Endothelial cell of umbilical vein (primary cell): ENCODE data around the gene RNF32. TPM values are rescaled to one million over a fixed set of nuclear protein-coding genes. Genes with fewer than 3 reads are reported as not detected.
"Not testable (repeated sequence)": the region's sequence is repeated elsewhere in the genome, so short reads cannot be mapped to it uniquely, and the experiment has no call there.

Source experiments
- BruUV-seq: library from RNA; stranded (reverse); fragments of 400-500 nt; replicated peaks from 2 replicates; lab custom pipeline; 2021; lab: Mats Ljungman, UMichigan
- CTCF ChIA-PET: fragments of 300-600, 350-600 bp; sonication (Branson Sonifier 250); formaldehyde crosslinking; loops from one replicate; lab custom pipeline; 2021; ENCODE audit warnings: antibody characterized with exemption, inconsistent platforms; lab: Charles Lee
- POLR2A ChIA-PET: fragments of 300-600, 350-600 bp; sonication (Branson Sonifier 250); formaldehyde crosslinking; loops from one replicate; lab custom pipeline; 2021; ENCODE audit warnings: antibody characterized with exemption, inconsistent platforms; lab: Charles Lee
- DNase-seq: peaks from one replicate; pipeline ENCODE4 v3.0.0-alpha.2; 2011; ENCODE audit warnings: low read depth, low spot score
- FAIRE-seq: peaks from 2 replicates; lab custom pipeline; 2011; peaks lifted over from hg19 to GRCh38; lab: Jason Lieb, UNC
- H2AFZ ChIP-seq: 2 replicates; pipeline ENCODE4 v1.6.0; 2012; ENCODE audit warnings: low read depth, low read length, control low read depth, inconsistent platforms
- H3K27ac ChIP-seq: 2 replicates; pipeline ENCODE4 v1.5.1; 2011; ENCODE audit warnings: low read depth, mild to moderate bottlenecking, control low read depth, low read length, moderate library complexity; ENCODE audit not compliant: insufficient read depth
- H3K27me3 ChIP-seq, 2 experiments: 2 replicates each; pipeline versions ENCODE4 v1.6.0 to v1.6.1; 2011; ENCODE audit warnings: low read length in 2 of 2, mixed read lengths in 1 of 2; ENCODE audit not compliant: control insufficient read depth in 2 of 2, insufficient read depth in 2 of 2
- H3K36me3 ChIP-seq, 2 experiments: 2 replicates in 1 of 2; 3 replicates in 1 of 2; pipeline ENCODE4 v1.5.1; 2011; ENCODE audit warnings: low read length in 2 of 2, mild to moderate bottlenecking in 1 of 2, moderate library complexity in 1 of 2; ENCODE audit not compliant: control insufficient read depth in 2 of 2, insufficient read depth in 2 of 2; ENCODE audit errors: extremely low read depth in 1 of 2
- H3K4me1 ChIP-seq: 3 replicates; pipeline ENCODE4 v1.5.1; 2011; ENCODE audit warnings: mild to moderate bottlenecking, low read length; ENCODE audit not compliant: control insufficient read depth, insufficient read depth; ENCODE audit errors: extremely low read depth
- H3K4me2 ChIP-seq: 2 replicates; pipeline ENCODE4 v1.6.1; 2011; ENCODE audit warnings: low read length, control low read depth, mixed read lengths; ENCODE audit not compliant: insufficient read depth
- H3K4me3 ChIP-seq, 3 experiments: fragments of 200-600 bp in 1 of 3; sonication (generic), shearing (Covaris generic) in 1 of 3; replicated peaks in 1 of 3; 2 replicates each; pipeline ENCODE4 v1.5.1; 2011 to 2016; ENCODE audit warnings: control low read depth in 3 of 3, low read length in 3 of 3, mild to moderate bottlenecking in 2 of 3, inconsistent platforms in 1 of 3, low read depth in 1 of 3, moderate library complexity in 1 of 3; ENCODE audit not compliant: insufficient read depth in 1 of 3
- H3K79me2 ChIP-seq: 2 replicates; pipeline ENCODE4 v1.6.0; 2012; ENCODE audit warnings: low read length, inconsistent platforms; ENCODE audit not compliant: control insufficient read depth, insufficient read depth
- H3K9ac ChIP-seq: replicated peaks from 2 replicates; pipeline ENCODE3; 2011; ENCODE audit warnings: low read length, control low read depth; ENCODE audit not compliant: insufficient read depth; ENCODE audit errors: extremely low read depth
- H3K9me1 ChIP-seq: replicated peaks from 3 replicates; pipeline ENCODE4 v1.6.0; 2011; ENCODE audit warnings: mild to moderate bottlenecking, low read length; ENCODE audit not compliant: control insufficient read depth, insufficient read depth; ENCODE audit errors: extremely low read depth
- H3K9me3 ChIP-seq: replicated peaks from 2 replicates; pipeline ENCODE4 v1.5.1; 2012; ENCODE audit warnings: low read length, inconsistent platforms; ENCODE audit not compliant: control insufficient read depth, insufficient read depth
- H4K20me1 ChIP-seq: replicated peaks from 2 replicates; pipeline ENCODE3; 2011; ENCODE audit warnings: mild to moderate bottlenecking, low read length; ENCODE audit not compliant: control insufficient read depth, insufficient read depth; ENCODE audit errors: extremely low read depth
- CTCF ChIP-seq, 2 donors: IDR thresholded peaks; 1 replicate in 1 of 2; 2 replicates in 1 of 2; pipeline ENCODE4 v1.5.1; 2011; ENCODE audit warnings: low read length in 2 of 2, mild to moderate bottlenecking in 2 of 2, moderate library complexity in 2 of 2, control low read depth in 1 of 2, inconsistent platforms in 1 of 2, low read depth in 1 of 2; ENCODE audit not compliant: insufficient read depth in 1 of 2; ENCODE audit errors: extremely low read depth in 1 of 2
- EZH2 ChIP-seq: IDR thresholded peaks from 2 replicates; pipeline ENCODE4 v1.6.1; 2012; ENCODE audit warnings: borderline replicate concordance, low read depth, mild to moderate bottlenecking, moderate library complexity, low read length, inconsistent platforms; ENCODE audit not compliant: severe bottlenecking
- FOS ChIP-seq: IDR thresholded peaks from 2 replicates; pipeline ENCODE4 v1.6.1; 2011; ENCODE audit warnings: mild to moderate bottlenecking, low read length, moderate library complexity, borderline replicate concordance; ENCODE audit not compliant: insufficient read depth
- GATA2 ChIP-seq: IDR thresholded peaks from 2 replicates; pipeline ENCODE4 v1.7.0; 2011; ENCODE audit warnings: low read depth, mild to moderate bottlenecking, moderate library complexity, mixed read lengths, low read length; ENCODE audit not compliant: insufficient read length, insufficient read depth
- JUN ChIP-seq: IDR thresholded peaks from 2 replicates; pipeline ENCODE4 v1.6.1; 2011; ENCODE audit warnings: borderline replicate concordance, low read depth; ENCODE audit not compliant: insufficient read length, insufficient read depth
- MYC ChIP-seq: IDR thresholded peaks from one replicate; pipeline ENCODE4 v1.6.1; 2011; ENCODE audit warnings: mild to moderate bottlenecking, low read depth, low read length
- POLR2A ChIP-seq: IDR thresholded peaks from 2 replicates; pipeline ENCODE4 v1.6.1; 2012; ENCODE audit warnings: low read depth, mild to moderate bottlenecking, control low read depth, low read length
- POLR2AphosphoS5 ChIP-seq: IDR thresholded peaks from 2 replicates; pipeline ENCODE4 v1.6.1; 2012; ENCODE audit warnings: low read depth, mild to moderate bottlenecking, control low read depth, low read length, moderate library complexity; ENCODE audit not compliant: insufficient read depth
- dilution Hi-C: fragments of 300-500 bp; cut with MboI; formaldehyde crosslinking; loops from one replicate; pipeline ENCODE4 v1.15.0; 2019; ENCODE audit warnings: low sequenced_read_pairs; ENCODE audit not compliant: extremely low pct_ligation_motif_present
- intact Hi-C: fragments of 100-400 bp; cut with micrococcal nuclease; formaldehyde crosslinking; loops from one replicate; pipeline ENCODE4 v1.10.0; 2022
- polyA plus RNA-seq, 4 experiments: library from polyadenylated mRNA; depleted of rRNA in 3 of 4; stranded (reverse) in 3 of 4; unstranded in 1 of 4; fragments of >200 nt; gene quantifications; 2 replicates each; pipeline versions ENCODE4 v1.2.1 to v1.2.3, GENCODE V29; 2011 to 2012; ENCODE audit warnings: missing spikeins in 1 of 4
- total RNA-seq: library from RNA; stranded (reverse); gene quantifications from 2 replicates; pipeline ENCODE4 v1.2.3, GENCODE V29; 2021
- TF ChIP-seq, protein P1 (sequence below): IDR thresholded peaks from 2 replicates; pipeline ENCODE4 v1.6.1; 2011; ENCODE audit not compliant: insufficient read depth, insufficient read length

RNF32 gene
- total and polyA plus RNA-seq, 2 donors (not counting 3 experiments of a cell fraction or from before 2014, with no cell fraction given) = 0.14 TPM; not detected in 1

DNA sequence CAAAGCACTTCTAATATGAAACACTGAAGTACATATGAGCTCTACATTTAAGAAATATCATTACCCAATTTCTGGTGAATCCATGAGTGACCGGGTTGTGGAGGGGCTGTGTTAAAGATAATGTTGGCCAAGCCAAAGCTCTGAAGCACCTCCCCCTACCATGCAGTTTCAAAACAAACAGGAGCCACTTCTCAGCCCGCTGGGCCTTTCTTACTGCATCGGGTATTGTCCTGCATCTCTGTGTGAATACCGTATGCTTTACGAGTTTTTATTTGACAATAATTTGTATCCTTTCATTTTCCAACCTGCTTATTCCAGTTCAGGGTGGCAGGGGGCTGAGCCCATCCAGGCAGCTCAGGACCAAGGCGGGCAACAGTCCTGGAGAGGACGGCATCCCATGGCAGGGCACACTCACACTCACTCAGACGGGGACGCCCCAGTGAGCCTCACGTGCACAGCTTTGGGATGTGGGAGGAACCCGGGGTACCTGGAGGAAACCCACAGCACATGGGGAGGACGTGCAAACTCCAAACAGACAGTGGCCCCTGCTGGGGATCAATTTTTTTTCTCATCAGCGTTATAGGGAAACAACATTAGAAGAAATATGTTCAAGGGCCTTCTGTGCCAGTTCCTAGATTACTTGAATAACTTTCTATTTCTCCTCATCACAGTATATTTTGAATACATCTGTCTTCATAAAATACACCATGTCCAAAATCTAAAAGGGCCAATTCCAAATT lies 1.9 kb downstream of the RNF32 start:
- H3K79me2 ChIP-seq = no peaks in the 10 kb centered on the region
- TF ChIP-seq POLR2AphosphoS5 = no peak
- TF ChIP-seq, protein P1, sequence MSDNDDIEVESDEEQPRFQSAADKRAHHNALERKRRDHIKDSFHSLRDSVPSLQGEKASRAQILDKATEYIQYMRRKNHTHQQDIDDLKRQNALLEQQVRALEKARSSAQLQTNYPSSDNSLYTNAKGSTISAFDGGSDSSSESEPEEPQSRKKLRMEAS = no peak
- TF ChIP-seq FOS = no peak
- no peak for TF ChIP-seq JUN
- no peak for TF ChIP-seq EZH2
- TF ChIP-seq CTCF (IDR thresholded peaks at IDR 0.05; ENCODE audit: extremely low read depth in 1 of 2, insufficient read depth in 1 of 2, low read depth in 1 of 2, low read length in 2 of 2) = no peak
- TF ChIP-seq POLR2A = no peak
- no peak for TF ChIP-seq MYC
- no peak for TF ChIP-seq GATA2
- no peak overlapping the region for H3K4me2 ChIP-seq
- H3K9ac ChIP-seq = no peak overlapping the region
- no peak overlapping the region for H2AFZ ChIP-seq
- no peaks in the 10 kb centered on the region for H3K36me3 ChIP-seq
- H3K27me3 ChIP-seq = peaks cover 2 to 8% of the 10 kb centered on the region in 2 experiments
- H3K9me3 ChIP-seq = no peaks in the 10 kb centered on the region
- H3K27ac ChIP-seq = no peak overlapping the region
- no peaks in the 10 kb centered on the region for H3K9me1 ChIP-seq
- dilution Hi-C loops = no loop called here
- no peak for DNase-seq
- H3K4me1 ChIP-seq = peaks cover 4% of the 10 kb centered on the region
- ChIA-PET POLR2A (interaction anchor here (0.7 kb wide), 1 partner anchor 681 kb away, joined by 4 read pairs; no protein-coding TSS in a partner anchor), CTCF (no interaction called here)
- intact Hi-C loops = loop anchor here (10.0 kb wide), 1 partner anchor 758 kb away; no protein-coding TSS in a partner anchor
- no TSS peak for BruUV-seq
- FAIRE-seq = no peak
- H4K20me1 ChIP-seq = no peaks in the 10 kb centered on the region
- H3K4me3 ChIP-seq = no peak overlapping the region

- H3K9ac ChIP-seq, CTCF ChIA-PET, H3K4me1 ChIP-seq, H2AFZ ChIP-seq, BruUV-seq, H3K27ac ChIP-seq, H3K9me1 ChIP-seq, dilution Hi-C loops, H4K20me1 ChIP-seq, H3K4me3 ChIP-seq, H3K79me2 ChIP-seq, FAIRE-seq, H3K9me3 ChIP-seq, DNase-seq, POLR2A ChIA-PET, H3K4me2 ChIP-seq, H3K27me3 ChIP-seq, H3K36me3 ChIP-seq: not testable (repeated sequence)
- intact Hi-C loops = loop anchor here (10.0 kb wide), 1 partner anchor 763 kb away; no protein-coding TSS in a partner anchor
These were observed 6.8 kb downstream of the RNF32 start for GRCh38 chr7:156647330-156647729.
